ENCODE results near the gene SORCS1. TPM values are rescaled to one million over a fixed set of nuclear protein-coding genes. Genes with fewer than 3 reads are reported as not detected.
A peak's percentile ranks its signal among the peaks of the same experiment; 100 is the strongest.

The SORCS1 gene
- total and polyA plus RNA-seq, 2 experiments from 2014 or later: 2.9 to 8.9 TPM

- Histone ChIP-seq H3F3A (replicated peaks; ENCODE audit: low read depth) (no peaks in the 10 kb centered on the region), H3K9me2 (ENCODE audit: insufficient read depth) (no peaks in the 10 kb centered on the region), H3K27ac (ENCODE audit: low read depth) (no peak overlapping the region), H3K36me3 (ENCODE audit: insufficient read depth) (no peaks in the 10 kb centered on the region), H3K4me1 (ENCODE audit: insufficient read depth) (no peaks in the 10 kb centered on the region), H3K27me3 (ENCODE audit: insufficient read depth) (peaks cover 100% of the 10 kb centered on the region), H2AFZ (no peak overlapping the region), H3K79me2 (replicated peaks; ENCODE audit: insufficient read depth) (no peaks in the 10 kb centered on the region), H4K20me1 (replicated peaks; ENCODE audit: insufficient read depth) (peaks cover 9% of the 10 kb centered on the region; the same call in 1 of the 2 replicates), H3K4me2 (no peak overlapping the region), H3K4me3 (no peak overlapping the region)
- Mint-ChIP-seq H3K27ac (no peak overlapping the region), H3K36me3 (ENCODE audit: low read depth) (no peaks in the 10 kb centered on the region), H3K9me3 (peaks cover 7% of the 10 kb centered on the region; the same call in 1 of the 3 replicates), H3K4me1 (no peaks in the 10 kb centered on the region), H3K4me3 (no peak overlapping the region), H3K27me3 (ENCODE audit: insufficient read depth, low read depth, poor library complexity) (peaks cover 74% of the 10 kb centered on the region)
- DNase-seq (ENCODE audit: low spot score): peak; percentile 78
- ATAC-seq: peak; percentile 90
- no peak for TF ChIP-seq EZH2phosphoT487 (IDR thresholded peaks at IDR 0.05; ENCODE audit: unreplicated experiment)
- TF ChIP-seq CTCF (conservative IDR thresholded peaks at IDR 0.05; ENCODE audit: low read depth in 2 of 2): no peak
- TF ChIP-seq CREB1 (CRISPR knock-in tag; IDR thresholded peaks at IDR 0.05; ENCODE audit: low read depth): no peak
- no peak for TF ChIP-seq ZNF114 (CRISPR knock-in tag; IDR thresholded peaks at IDR 0.05)
- no peak for TF ChIP-seq ZNF462 (CRISPR knock-in tag; IDR thresholded peaks at IDR 0.05)
- no peak for TF ChIP-seq JUNB (IDR thresholded peaks at IDR 0.05; ENCODE audit: unreplicated experiment)
- no peak; the same call in 1 of the 2 replicates for TF ChIP-seq ETS1 (IDR thresholded peaks at IDR 0.05)
- peak; percentile 97 for TF ChIP-seq NANOG (IDR thresholded peaks at IDR 0.05; ENCODE audit: borderline replicate concordance)
- no peak for TF ChIP-seq EZH2 (IDR thresholded peaks at IDR 0.05; ENCODE audit: low read depth, unreplicated experiment)
- no peak for TF ChIP-seq STAT1 (IDR thresholded peaks at IDR 0.05; ENCODE audit: unreplicated experiment)
- TF ChIP-seq POLR2AphosphoS5 (IDR thresholded peaks at IDR 0.05; ENCODE audit: low read depth): peak; percentile 54; the same call in 1 of the 2 replicates
Measured at GRCh38 chr10:106535304-106535953, 629.1 kb downstream of the SORCS1 start.

Data from GM23338 (cell line).